SJSA1 (cell line): Measurements from ENCODE around the gene ZNF385A. TPM values are rescaled to one million over a fixed set of nuclear protein-coding genes. Genes with fewer than 3 reads are reported as not detected.
"Not testable (repeated sequence)": the region's sequence is repeated elsewhere in the genome, so short reads cannot be mapped to it uniquely, and the experiment has no call there.

Source experiments
- DNase-seq, 2 experiments: peaks; one replicate each; pipeline ENCODE4 v3.0.0-alpha.2; 2015 to 2020; ENCODE audit warnings: low spot score in 2 of 2, low read depth in 1 of 2
- H3K27ac ChIP-seq: fragments of 250-450 bp; sonication (Bioruptor Pico); 2 replicates; pipeline ENCODE4 v1.5.1; 2020; ENCODE audit warnings: mild to moderate bottlenecking, moderate library complexity
- H3K27me3 ChIP-seq: fragments of 250-450 bp; sonication (Bioruptor Pico); replicated peaks from 2 replicates; pipeline ENCODE4 v1.5.1; 2020; ENCODE audit warnings: mild to moderate bottlenecking, moderate library complexity
- H3K36me3 ChIP-seq: fragments of 250-450 bp; sonication (Bioruptor Pico); 2 replicates; pipeline ENCODE4 v1.5.1; 2020; ENCODE audit warnings: mild to moderate bottlenecking
- H3K4me1 ChIP-seq: fragments of 250-450 bp; sonication (Bioruptor Pico); replicated peaks from 2 replicates; pipeline ENCODE4 v1.6.1; 2021; ENCODE audit warnings: mild to moderate bottlenecking
- H3K4me3 ChIP-seq: fragments of 250-450 bp; sonication (Bioruptor Pico); 2 replicates; pipeline ENCODE4 v1.5.1; 2020; ENCODE audit warnings: mild to moderate bottlenecking
- H3K9me3 ChIP-seq: fragments of 250-450 bp; sonication (Bioruptor Pico); replicated peaks from 2 replicates; pipeline ENCODE4 v1.5.1; 2020; ENCODE audit warnings: mild to moderate bottlenecking
- total RNA-seq: library from RNA; depleted of rRNA; stranded (reverse); fragments of >200 nt; shearing (Covaris generic); gene quantifications from 2 replicates; pipeline ENCODE4 v1.2.3, GENCODE V29; 2014

The ZNF385A gene
- total RNA-seq, 1 experiment from 2014 or later, result 0.42 TPM

DNA sequence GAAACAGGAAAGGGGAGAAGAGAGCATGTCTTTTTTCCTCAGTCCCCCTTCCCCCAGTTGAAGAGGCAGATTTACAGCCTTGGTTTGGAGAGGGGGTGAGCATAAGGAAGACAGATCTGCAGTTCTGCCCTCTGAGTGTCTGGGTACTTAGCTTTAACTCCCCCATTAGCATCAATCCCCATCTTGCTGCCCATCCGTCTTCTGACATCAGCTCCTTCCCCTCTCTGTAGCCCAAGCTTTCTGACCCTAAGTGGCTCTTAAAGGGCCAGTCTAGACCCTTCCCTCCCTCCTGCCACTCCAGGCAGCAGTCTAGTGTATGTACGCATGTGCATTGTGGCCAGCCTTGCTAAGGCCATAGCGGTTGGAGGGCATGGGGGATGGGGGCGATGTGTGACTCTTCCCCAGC lies 27.6 kb downstream of the ZNF385A start:
- no peak for DNase-seq

DNA sequence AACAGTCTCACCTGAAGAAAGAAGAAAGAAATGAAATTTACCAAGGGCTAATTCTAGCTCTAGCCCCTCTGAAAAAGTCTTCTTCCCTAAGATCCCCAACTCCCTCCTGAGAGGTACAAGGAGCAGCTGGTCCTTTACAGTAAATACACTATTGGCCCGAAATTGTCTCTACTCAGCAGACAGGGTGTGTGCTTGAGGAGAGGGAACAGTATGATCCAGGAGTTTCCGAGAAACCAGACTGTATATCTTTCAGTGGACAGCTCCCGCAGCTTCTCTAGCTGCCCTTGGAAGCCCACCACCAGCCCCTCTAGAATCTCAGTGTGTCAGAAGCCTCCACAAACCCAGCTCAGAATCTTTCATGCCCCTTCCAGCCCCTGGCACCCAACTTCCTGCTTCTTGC lies 28.3 kb downstream of the ZNF385A start:
- H3K4me1 ChIP-seq, result peaks cover 32% of the 10 kb centered on the region
- no peaks in the 10 kb centered on the region for H3K9me3 ChIP-seq
- no peak overlapping the region for H3K27ac ChIP-seq
- DNase-seq, result no peak
- H3K4me3 ChIP-seq, result no peak overlapping the region
- H3K36me3 ChIP-seq, result peaks cover 13% of the 10 kb centered on the region
- H3K27me3 ChIP-seq, result no peaks in the 10 kb centered on the region

More for the DNA sequence above, 27.6 kb downstream of the ZNF385A start:
- peaks cover 32% of the 10 kb centered on the region for H3K4me1 ChIP-seq
- H3K36me3 ChIP-seq, result peaks cover 5% of the 10 kb centered on the region; the same call in 1 of the 2 replicates
- no peaks in the 10 kb centered on the region for H3K27me3 ChIP-seq
- H3K9me3 ChIP-seq, result no peaks in the 10 kb centered on the region
- H3K27ac ChIP-seq, result no peak overlapping the region
- no peak overlapping the region for H3K4me3 ChIP-seq

DNA sequence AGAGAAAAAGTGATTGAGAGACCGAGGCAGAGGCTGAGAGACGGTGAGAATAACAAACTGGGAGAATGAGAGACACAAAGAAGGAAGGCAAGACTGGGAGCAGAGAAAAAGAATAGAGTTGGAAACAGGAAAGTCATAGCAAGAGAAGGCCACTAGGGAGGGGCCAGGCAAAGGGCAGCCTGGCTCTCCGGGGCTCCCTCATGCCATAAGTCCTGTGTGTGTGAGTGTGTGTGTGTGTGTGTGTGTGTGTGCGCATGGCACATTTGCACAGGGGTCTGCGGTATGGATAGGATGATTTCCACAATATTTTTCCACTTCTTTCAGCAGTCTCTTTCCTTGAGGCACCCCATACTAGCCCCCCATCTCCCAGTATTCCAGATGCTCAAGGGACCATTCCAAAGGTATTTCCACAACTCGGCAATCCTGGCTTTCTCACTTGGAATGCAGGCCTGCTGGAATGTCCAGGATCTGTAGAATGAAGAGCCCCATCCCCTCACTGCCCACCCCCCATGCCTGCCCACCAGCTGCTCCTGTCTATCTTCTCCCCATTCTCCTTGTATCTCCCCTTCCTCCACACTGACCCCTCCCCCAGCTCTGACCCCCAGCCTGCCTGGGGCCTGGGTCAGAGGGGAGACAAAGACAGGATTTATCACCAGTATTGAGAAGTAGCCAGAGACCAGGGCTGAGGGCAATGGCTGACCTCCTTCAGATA lies 29.3 kb downstream of the ZNF385A start:
- DNase-seq, result no peak
- H3K4me1 ChIP-seq, result peaks cover 26% of the 10 kb centered on the region
- H3K9me3 ChIP-seq, result no peaks in the 10 kb centered on the region
- no peak overlapping the region for H3K4me3 ChIP-seq
- H3K36me3 ChIP-seq, result peaks cover 22% of the 10 kb centered on the region
- H3K27ac ChIP-seq, result no peak overlapping the region
- H3K27me3 ChIP-seq, result no peaks in the 10 kb centered on the region

DNA sequence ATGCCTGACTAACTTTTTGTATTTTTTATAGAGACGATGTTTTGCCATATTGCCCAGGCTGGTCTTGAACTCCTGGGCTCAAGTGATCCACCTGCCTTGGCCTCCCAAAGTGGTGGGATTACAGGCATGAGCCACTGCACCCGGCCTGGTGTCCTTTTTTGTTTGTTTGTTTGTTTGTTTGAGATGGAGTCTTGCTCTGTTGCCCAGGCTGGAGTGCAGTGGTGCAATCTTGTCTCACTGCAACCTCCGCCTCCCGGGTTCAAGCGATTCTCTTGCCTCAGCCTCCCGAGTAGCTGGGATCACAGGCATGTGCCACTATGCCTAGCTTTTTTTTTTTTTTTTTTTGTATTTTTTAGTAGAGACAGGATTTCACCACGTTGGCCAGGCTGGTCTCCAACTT lies 30.3 kb downstream of the ZNF385A start:
- Histone ChIP-seq H3K4me1 (peaks cover 17% of the 10 kb centered on the region), H3K36me3 (peaks cover 30% of the 10 kb centered on the region)
- H3K27ac ChIP-seq, H3K9me3 ChIP-seq, H3K27me3 ChIP-seq, DNase-seq, H3K4me3 ChIP-seq: not testable (repeated sequence)

DNA sequence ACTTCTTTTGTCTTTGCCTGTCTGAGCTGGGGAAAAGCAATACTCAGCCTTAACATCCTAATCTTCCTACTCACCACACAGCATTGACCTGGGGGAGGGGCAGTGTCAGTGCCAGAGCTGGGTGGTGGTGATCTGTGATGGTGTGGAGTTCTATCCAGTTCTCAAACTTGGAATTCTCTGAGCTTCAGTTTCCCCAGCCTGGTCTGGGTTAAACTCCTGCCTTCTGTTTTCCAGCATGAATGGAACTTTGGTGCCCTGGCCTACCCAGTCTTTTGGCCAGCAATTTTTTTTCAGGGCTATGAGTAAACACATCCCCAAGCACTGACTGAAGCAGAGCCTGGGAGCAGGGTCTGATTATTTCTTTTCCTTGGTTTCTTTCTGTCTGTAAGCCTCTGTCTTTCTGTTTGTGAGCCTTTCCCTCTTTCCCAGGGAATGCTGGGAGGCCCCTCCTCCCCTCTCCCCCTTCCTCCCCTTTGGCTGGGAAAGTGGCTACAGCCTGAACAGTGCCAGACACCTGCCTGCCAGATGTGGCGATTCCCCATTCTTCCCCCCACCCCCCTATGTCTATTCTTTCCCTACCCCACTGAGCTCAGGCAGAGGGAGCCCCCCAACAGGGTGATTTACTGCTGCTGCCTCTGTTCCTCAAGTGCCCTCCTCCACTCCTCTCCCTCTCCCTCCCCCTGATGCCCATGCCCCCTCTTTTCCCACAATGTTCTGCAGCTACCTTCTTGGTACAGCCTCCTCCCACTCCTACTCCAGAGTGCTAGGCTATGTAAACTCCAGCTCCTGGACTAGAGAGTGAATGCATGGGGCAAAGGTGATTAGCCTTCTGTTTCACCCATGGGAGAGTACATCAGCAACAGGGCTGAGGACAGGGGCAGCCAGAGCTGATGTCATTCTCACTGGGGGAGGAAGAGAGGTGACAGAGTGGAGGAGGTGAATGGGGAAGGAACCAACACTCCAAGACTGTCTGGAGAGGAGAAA lies 31.4 kb downstream of the ZNF385A start:
- Histone ChIP-seq H3K27me3 (no peaks in the 10 kb centered on the region), H3K36me3 (peaks cover 38% of the 10 kb centered on the region), H3K4me1 (peaks cover 10% of the 10 kb centered on the region), H3K4me3 (no peak overlapping the region), H3K27ac (no peak overlapping the region), H3K9me3 (no peaks in the 10 kb centered on the region)
- no peak for DNase-seq

DNA sequence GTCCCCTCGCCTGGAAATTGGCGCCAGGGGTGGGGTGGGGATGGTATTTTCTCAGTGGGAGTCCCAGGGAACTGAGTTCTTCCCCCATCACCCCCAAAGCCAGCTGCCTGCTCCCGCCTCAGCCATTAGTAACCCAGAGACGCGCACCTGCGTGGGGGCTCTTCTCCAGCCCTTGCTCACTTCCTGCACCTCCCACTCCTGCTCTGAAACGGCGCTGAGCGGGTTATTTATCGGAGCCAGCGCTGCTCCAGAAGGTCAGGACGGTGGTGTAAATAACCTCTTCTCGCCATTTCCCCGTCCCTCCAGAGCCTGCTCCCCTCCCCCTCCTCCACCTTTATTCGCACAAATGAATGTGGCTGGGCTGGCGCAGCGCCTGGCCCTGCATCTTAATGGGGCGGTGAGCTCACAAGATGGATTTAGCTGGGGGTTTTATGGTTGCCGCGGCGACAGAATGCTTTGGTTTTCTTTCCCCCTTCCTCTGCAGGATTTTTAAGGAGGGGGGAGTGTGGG lies 32.5 kb downstream of the ZNF385A start:
- Histone ChIP-seq H3K4me3 (no peak overlapping the region), H3K27me3 (no peaks in the 10 kb centered on the region), H3K9me3 (no peaks in the 10 kb centered on the region), H3K27ac (no peak overlapping the region), H3K4me1 (0 out of 2 replicates have a peak, but pooled peaks cover 3% of the 10 kb centered on the region), H3K36me3 (peaks cover 49% of the 10 kb centered on the region)
- no peak for DNase-seq

DNA sequence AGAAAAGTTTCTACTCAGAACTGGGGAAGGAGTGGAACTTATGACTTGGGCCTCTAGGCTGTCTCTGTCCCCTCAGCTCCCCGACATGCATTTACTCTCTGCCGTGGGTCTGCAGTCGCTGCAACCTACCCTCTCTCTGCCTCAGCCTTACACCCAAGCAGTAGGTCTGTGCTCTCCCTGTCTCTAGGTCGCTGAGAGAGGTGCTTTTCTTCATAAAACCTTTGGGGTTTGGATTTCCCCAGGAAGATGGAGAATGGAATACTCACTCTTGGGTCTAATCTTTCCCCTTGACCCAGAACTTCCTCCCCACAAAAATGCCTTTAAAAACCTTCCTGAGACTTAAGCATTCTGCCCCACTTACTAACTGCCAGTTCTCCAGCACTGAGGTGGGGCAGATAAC lies 33.2 kb downstream of the ZNF385A start:
- H3K27me3 ChIP-seq, result no peaks in the 10 kb centered on the region
- no peaks in the 10 kb centered on the region for H3K9me3 ChIP-seq
- 0 out of 2 replicates have a peak, but pooled peaks cover 3% of the 10 kb centered on the region for H3K4me1 ChIP-seq
- no peak overlapping the region for H3K27ac ChIP-seq
- peaks cover 57% of the 10 kb centered on the region for H3K36me3 ChIP-seq
- no peak for DNase-seq
- H3K4me3 ChIP-seq, result no peak overlapping the region

DNA sequence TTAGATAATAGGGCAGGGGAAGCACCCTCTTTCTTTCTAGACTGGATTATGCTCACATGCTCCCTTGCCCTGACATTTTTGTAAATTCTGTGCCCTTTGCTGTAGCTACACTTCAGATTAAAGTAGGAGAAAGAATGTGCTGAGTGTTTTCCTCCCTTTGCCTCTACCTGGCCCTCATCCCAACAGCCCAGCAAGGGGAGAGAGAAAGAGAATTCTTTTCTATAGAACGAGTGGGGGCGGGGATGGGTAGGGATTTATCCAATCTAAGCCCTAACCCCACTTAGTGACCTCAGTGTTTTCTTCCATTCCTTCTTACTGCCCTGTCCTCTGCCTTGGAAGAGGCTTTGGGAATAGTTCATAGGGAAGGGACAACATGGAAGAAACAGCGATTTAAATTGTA lies 33.8 kb downstream of the ZNF385A start:
- H3K27me3 ChIP-seq, result no peaks in the 10 kb centered on the region
- no peaks in the 10 kb centered on the region for H3K9me3 ChIP-seq
- 0 out of 2 replicates have a peak, but pooled peaks cover 3% of the 10 kb centered on the region for H3K4me1 ChIP-seq
- H3K27ac ChIP-seq, result no peak overlapping the region
- H3K36me3 ChIP-seq, result peaks cover 60% of the 10 kb centered on the region
- no peak for DNase-seq
- H3K4me3 ChIP-seq, result no peak overlapping the region

DNA sequence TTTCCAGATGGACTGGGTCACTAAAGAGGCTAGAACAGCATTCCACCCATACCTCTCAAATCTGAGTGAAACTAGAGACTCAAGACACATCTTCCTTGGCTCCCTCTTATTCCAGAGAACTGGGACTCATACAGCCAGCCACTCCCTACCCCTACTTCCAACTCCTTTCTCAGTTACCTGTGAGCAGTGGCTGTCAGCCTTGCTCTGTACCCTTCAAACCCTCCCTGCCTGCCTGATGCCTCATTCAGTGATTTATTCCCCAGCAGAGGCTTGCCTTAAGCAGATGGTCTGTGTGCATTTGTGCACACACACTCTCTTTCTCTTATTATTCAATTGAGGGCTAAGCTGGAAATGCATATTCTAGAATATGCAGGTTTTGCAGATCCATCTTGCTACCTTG lies 34.9 kb downstream of the ZNF385A start:
- H3K4me1 ChIP-seq, result 0 out of 2 replicates have a peak, but pooled peaks cover 3% of the 10 kb centered on the region
- H3K27ac ChIP-seq, result no peak overlapping the region
- H3K27me3 ChIP-seq, result no peaks in the 10 kb centered on the region
- DNase-seq, result no peak
- no peaks in the 10 kb centered on the region for H3K9me3 ChIP-seq
- H3K36me3 ChIP-seq, result peaks cover 68% of the 10 kb centered on the region
- H3K4me3 ChIP-seq, result no peak overlapping the region

DNA sequence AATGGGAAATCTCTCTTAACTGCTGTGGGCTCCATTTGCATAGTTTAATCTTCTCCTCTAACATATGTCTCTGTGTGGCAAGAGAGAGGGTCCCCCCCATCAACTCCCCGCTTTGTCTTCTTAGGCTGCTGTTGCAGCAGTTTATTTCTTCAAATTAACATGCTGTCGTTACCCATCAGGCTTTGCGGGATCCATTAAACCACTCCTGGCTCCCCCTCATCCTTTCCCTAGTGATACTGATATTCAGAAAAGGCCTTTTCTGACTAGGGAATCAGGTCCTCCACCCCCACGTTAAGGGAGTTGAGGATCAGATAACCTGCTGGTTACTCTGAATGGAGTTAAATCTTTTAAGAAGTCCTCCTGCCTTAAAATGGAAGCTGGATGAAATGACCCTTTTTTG lies 35.5 kb downstream of the ZNF385A start:
- Histone ChIP-seq H3K27me3 (no peaks in the 10 kb centered on the region), H3K36me3 (peaks cover 72% of the 10 kb centered on the region), H3K4me3 (no peak overlapping the region), H3K9me3 (no peaks in the 10 kb centered on the region), H3K27ac (no peak overlapping the region), H3K4me1 (0 out of 2 replicates have a peak, but pooled peaks cover 3% of the 10 kb centered on the region)
- no peak for DNase-seq

DNA sequence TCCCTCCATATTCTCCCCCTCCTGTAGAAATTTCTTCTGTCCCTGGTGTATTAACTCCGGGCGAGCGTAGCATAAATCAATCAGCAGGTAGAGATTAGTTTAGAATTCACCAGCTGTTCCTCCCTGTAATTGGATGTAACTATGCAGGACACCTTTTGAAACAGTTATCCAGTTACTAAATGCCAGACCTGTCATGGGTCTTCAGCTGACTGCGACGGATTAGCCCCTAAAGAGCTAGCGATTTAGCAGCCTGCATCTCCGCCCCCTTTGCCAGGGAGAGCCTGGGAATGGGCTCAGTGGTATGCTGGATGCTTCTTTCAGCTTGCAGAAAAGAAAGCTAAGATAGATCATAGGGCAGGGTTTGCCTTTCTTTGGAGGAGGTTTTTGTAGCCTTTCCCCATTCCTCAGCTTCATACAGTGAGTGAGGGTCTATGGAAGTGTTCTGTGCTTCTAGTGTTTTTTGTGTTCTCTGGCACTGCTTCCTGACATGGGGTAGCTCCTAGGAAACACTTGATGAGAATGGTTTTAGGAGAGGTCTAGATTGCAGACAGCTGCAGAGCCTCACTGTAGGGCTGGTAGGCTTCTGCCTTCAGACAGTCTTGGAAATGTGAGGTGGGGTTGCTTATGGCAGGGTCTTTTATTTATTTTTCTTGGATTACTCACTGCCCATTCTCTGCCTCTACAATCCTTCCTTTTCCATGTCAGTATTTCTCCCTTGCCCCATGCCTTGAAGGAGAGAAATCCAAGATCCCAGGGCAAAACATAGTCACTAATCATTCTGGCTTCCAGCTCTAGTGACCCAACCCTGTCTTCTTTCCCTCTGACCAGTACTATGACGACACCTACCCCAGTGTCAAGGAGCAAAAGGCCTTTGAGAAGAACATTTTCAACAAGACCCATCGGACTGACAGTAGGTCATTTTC lies 42.9 kb downstream of the ZNF385A start:
- DNase-seq, result no peak
- Histone ChIP-seq H3K4me1 (peaks cover 12% of the 10 kb centered on the region), H3K9me3 (no peaks in the 10 kb centered on the region), H3K27ac (no peak overlapping the region), H3K27me3 (no peaks in the 10 kb centered on the region), H3K36me3 (peaks cover 55% of the 10 kb centered on the region), H3K4me3 (no peak overlapping the region)

DNA sequence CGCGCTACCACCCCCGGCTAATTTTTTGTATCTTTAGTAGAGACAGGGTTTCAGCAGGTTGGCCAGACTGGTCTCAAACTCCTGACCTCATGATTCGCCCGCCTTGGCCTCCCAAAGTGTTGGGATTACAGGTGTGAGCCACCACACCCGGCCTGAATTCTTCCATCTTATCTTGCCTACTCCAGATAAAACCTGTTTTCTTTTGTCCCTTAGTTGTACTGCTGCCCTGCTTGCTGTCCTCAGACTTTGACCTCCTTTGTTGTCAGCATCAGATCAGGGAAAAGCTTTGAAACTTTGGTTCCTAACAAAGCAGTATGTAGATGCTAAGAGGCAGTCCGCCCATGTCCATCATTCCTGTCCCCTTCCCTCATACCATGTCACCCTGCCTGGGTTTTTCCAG lies 43.7 kb downstream of the ZNF385A start:
- Histone ChIP-seq H3K9me3 (no peaks in the 10 kb centered on the region), H3K4me1 (peaks cover 12% of the 10 kb centered on the region), H3K36me3 (peaks cover 49% of the 10 kb centered on the region), H3K27ac (no peak overlapping the region), H3K4me3 (no peak overlapping the region), H3K27me3 (no peaks in the 10 kb centered on the region)
- no peak for DNase-seq

DNA sequence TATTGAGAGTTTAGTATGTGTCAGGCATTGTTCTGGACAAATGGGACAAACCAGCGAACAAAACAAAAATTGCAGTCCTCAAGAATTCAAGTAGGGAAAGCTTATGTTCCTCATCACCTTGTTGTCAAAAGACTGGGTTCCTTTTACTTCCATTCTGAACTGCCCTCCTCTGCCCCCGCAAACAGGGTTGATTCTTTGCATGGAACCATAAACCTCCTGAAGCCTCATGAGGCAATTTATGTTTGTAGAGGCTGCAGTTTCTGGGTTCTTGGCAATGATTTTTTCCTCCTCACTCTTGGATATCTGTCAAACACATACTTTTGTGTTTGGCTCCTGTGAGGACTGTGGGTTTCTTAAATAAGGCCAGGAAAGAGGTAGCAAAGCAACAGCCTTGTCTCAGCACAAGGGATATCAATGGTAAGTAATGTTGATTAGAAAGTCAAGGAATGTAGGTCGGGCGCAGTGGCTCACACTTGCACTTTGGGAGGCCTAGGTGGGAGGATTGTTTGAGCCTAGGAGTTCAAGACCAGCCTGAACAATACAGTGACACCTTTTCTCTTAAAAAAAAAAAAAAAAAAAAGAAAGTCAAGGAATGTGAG lies 45.7 kb downstream of the ZNF385A start:
- peaks cover 12% of the 10 kb centered on the region for H3K4me1 ChIP-seq
- H3K9me3 ChIP-seq, result no peaks in the 10 kb centered on the region
- H3K27ac ChIP-seq, result no peak overlapping the region
- no peak overlapping the region for H3K4me3 ChIP-seq
- no peaks in the 10 kb centered on the region for H3K27me3 ChIP-seq
- H3K36me3 ChIP-seq, result peaks cover 35% of the 10 kb centered on the region
- DNase-seq, result no peak
